HG02642 (cell line): ENCODE measurements around the gene FEM1B.

Experiments
- ATAC-seq: cut with Tn5 transposase; IDR thresholded peaks from one replicate; pipeline ENCODE4 v1.9.1; 2021; ENCODE audit warnings: mild to moderate bottlenecking; ENCODE audit not compliant: unreplicated experiment, poor library complexity

FEM1B gene

GRCh38 chr15:68317281-68318007, 39.9 kb downstream of the FEM1B start:
- no peak for ATAC-seq

- ATAC-seq, result no peak
Measured at GRCh38 chr15:68318008-68318835, 40.7 kb downstream of the FEM1B start.

- no peak for ATAC-seq
Measured at GRCh38 chr15:68318931-68319909, 41.7 kb downstream of the FEM1B start.

GRCh38 chr15:68319997-68320396, 42.5 kb downstream of the FEM1B start:
- no peak for ATAC-seq

- ATAC-seq, result no peak
Measured at GRCh38 chr15:68321229-68321628, 43.7 kb downstream of the FEM1B start.

GRCh38 chr15:68322796-68323195, 45.3 kb downstream of the FEM1B start:
- no peak for ATAC-seq

- ATAC-seq, result no peak
Measured at GRCh38 chr15:68325726-68326125, 48.2 kb downstream of the FEM1B start.

GRCh38 chr15:68326711-68327354, 49.3 kb downstream of the FEM1B start:
- ATAC-seq, result no peak

GRCh38 chr15:68328443-68328842, 50.9 kb downstream of the FEM1B start:
- ATAC-seq, result no peak

- ATAC-seq, result no peak
Measured at GRCh38 chr15:68328964-68329363, 51.4 kb downstream of the FEM1B start.

- ATAC-seq, result no peak
Measured at GRCh38 chr15:68330416-68330815, 52.9 kb downstream of the FEM1B start.

GRCh38 chr15:68330901-68331300, 53.4 kb downstream of the FEM1B start:
- no peak for ATAC-seq

GRCh38 chr15:68332266-68332665, 54.7 kb downstream of the FEM1B start:
- no peak for ATAC-seq

- no peak for ATAC-seq
Measured at GRCh38 chr15:68333775-68334470, 56.4 kb downstream of the FEM1B start.

- no peak for ATAC-seq
Measured at GRCh38 chr15:68334661-68335124, 57.1 kb downstream of the FEM1B start.

GRCh38 chr15:68335251-68335650, 57.7 kb downstream of the FEM1B start:
- ATAC-seq, result no peak

- ATAC-seq, result no peak
Measured at GRCh38 chr15:68335655-68336054, 58.1 kb downstream of the FEM1B start.

GRCh38 chr15:68336516-68336915, 59.0 kb downstream of the FEM1B start:
- ATAC-seq, result no peak

GRCh38 chr15:68337826-68338225, 60.3 kb downstream of the FEM1B start:
- no peak for ATAC-seq
